Measurements from ENCODE around the gene GPR18. TPM values are rescaled to one million over a fixed set of nuclear protein-coding genes. Genes with fewer than 3 reads are reported as not detected.

The GPR18 gene
- total RNA-seq, 1 experiment from 2014 or later = not detected

DNA sequence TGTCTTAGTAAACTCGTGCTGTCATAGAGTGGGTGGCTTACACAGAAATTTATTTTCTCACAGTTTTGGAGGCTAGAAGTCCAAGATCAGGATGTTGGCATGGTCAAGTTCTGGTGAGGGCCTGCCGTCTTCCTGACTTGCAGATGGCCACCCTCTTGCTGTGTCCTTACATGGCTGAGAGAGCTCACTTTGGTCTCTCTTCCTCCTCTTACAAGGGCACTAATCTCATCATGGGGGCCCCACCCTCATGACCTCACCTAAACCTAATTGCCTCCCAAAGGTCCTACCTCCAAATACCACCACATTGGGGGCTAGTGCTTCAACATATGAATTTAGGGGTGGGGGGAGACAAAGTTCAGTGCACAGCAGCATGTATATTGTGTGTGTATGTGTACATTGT lies 14.3 kb upstream of the GPR18 start:
- no peaks in the 10 kb centered on the region for H3K27me3 ChIP-seq (ENCODE audit: insufficient read depth, low read length)
- no peak overlapping the region for H2BK5ac ChIP-seq (ENCODE audit: insufficient read length, low read length)
- Mint-ChIP-seq H3K4me3 (no peak overlapping the region), H3K27me3 (ENCODE audit: low read depth) (no peaks in the 10 kb centered on the region), H3K4me1 (peaks cover 13 to 14% of the 10 kb centered on the region in 2 experiments), H3K9me3 (peaks cover 3% of the 10 kb centered on the region in 2 experiments; a peak in 3 of 5 replicates), H3K27ac (no peak overlapping the region), H3K36me3 (ENCODE audit: insufficient read depth in 1 of 3, low read depth in 3 of 3) (peaks cover 0 to 9% (median 4%) of the 10 kb centered on the region in 3 experiments; a peak in 3 of 7 replicates)
- H2AK5ac ChIP-seq (ENCODE audit: insufficient read length, low read length) = no peak overlapping the region
- no peak overlapping the region for H2BK12ac ChIP-seq (ENCODE audit: insufficient read length, low read depth, low read length)
- H3K79me2 ChIP-seq (ENCODE audit: insufficient read depth, low read length) = no peaks in the 10 kb centered on the region
- no peak overlapping the region for H3T11ph ChIP-seq (ENCODE audit: low read length)
- DNase-seq = no peak
- no peak overlapping the region for H3K4me2 ChIP-seq (ENCODE audit: insufficient read depth, insufficient read length, low read length)
- H3K9me3 ChIP-seq (ENCODE audit: control insufficient read depth, low read depth, low read length) = no peaks in the 10 kb centered on the region
- H4K91ac ChIP-seq (ENCODE audit: insufficient read length, low read depth, low read length) = no peak overlapping the region
- H2AFZ ChIP-seq (ENCODE audit: low read length) = no peak overlapping the region
- no peak overlapping the region for H4K5ac ChIP-seq (ENCODE audit: insufficient read length, low read depth, low read length)
- no peak overlapping the region for H2BK20ac ChIP-seq (ENCODE audit: low read depth, low read length, poor library complexity, severe bottlenecking)
- H3K14ac ChIP-seq (ENCODE audit: insufficient read depth, low read length) = no peak overlapping the region
- no peaks in the 10 kb centered on the region for H4K20me1 ChIP-seq (ENCODE audit: control insufficient read depth, insufficient read depth, insufficient read length)
- H3K79me1 ChIP-seq (ENCODE audit: insufficient read depth, low read depth, low read length, poor library complexity, severe bottlenecking) = peaks cover 10% of the 10 kb centered on the region
- no peak overlapping the region for H3K18ac ChIP-seq (ENCODE audit: insufficient read length, low read depth, low read length)
- no peaks in the 10 kb centered on the region for H3K23me2 ChIP-seq (ENCODE audit: insufficient read length, low read depth, low read length, poor library complexity, severe bottlenecking)
- H3K23ac ChIP-seq (ENCODE audit: insufficient read length, low read depth, low read length) = no peak overlapping the region
- no peak overlapping the region for H4K8ac ChIP-seq (replicated peaks; ENCODE audit: insufficient read length, low read depth, low read length)
- H3K27ac ChIP-seq (ENCODE audit: insufficient read length, low read depth, low read length) = no peak overlapping the region
- H3K9ac ChIP-seq (ENCODE audit: extremely low read depth, insufficient read length, low read length) = no peak overlapping the region
- H3K4me1 ChIP-seq (ENCODE audit: insufficient read depth, low read length) = no peaks in the 10 kb centered on the region; the same call in 1 of the 2 replicates
- H2BK120ac ChIP-seq (ENCODE audit: low read depth, low read length, poor library complexity, severe bottlenecking) = no peak overlapping the region
- TF ChIP-seq, protein P1, sequence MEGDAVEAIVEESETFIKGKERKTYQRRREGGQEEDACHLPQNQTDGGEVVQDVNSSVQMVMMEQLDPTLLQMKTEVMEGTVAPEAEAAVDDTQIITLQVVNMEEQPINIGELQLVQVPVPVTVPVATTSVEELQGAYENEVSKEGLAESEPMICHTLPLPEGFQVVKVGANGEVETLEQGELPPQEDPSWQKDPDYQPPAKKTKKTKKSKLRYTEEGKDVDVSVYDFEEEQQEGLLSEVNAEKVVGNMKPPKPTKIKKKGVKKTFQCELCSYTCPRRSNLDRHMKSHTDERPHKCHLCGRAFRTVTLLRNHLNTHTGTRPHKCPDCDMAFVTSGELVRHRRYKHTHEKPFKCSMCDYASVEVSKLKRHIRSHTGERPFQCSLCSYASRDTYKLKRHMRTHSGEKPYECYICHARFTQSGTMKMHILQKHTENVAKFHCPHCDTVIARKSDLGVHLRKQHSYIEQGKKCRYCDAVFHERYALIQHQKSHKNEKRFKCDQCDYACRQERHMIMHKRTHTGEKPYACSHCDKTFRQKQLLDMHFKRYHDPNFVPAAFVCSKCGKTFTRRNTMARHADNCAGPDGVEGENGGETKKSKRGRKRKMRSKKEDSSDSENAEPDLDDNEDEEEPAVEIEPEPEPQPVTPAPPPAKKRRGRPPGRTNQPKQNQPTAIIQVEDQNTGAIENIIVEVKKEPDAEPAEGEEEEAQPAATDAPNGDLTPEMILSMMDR (conservative IDR thresholded peaks at IDR 0.05) = no peak
- no peak overlapping the region for H2BK15ac ChIP-seq (ENCODE audit: low read depth, low read length)
- no peak overlapping the region for H3K56ac ChIP-seq (ENCODE audit: insufficient read length, low read depth, low read length)
- no peak overlapping the region for H3K4ac ChIP-seq (ENCODE audit: low read depth, low read length)
- no CpG with 5 or more reads among the region's 2 CpGs for WGBS (ENCODE audit: extremely low coverage, insufficient read length, low lambda C conversion rate)

Data from H9 (cell line).